ENCODE measurements around the gene PTAR1. TPM values are rescaled to one million over a fixed set of nuclear protein-coding genes. Genes with fewer than 3 reads are reported as not detected.
A peak's percentile ranks its signal among the peaks of the same experiment; 100 is the strongest.

Gene PTAR1
- total RNA-seq, 1 experiment from 2014 or later, result 43.5 TPM

DNA sequence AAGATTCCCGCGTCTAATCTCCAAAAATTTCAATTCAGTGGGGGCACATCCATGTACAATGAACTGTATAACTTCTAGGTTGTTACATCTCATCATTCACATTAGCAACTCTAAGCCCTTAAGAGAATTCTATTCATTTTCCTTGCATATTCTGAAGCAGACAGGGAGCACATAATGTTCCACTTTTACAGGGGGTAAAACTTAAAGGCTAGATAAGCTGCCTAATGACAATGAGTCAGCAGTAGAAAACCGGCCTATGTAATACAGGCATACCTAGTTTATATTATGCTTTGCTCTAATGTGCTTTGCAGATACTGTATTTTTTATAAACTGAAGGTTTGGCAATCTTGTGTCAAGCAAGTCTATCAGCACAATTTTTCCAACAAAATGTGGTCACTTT lies 40.4 kb downstream of the PTAR1 start:
- peak overlapping the region; percentile 31 for H3K27ac Mint-ChIP-seq (ENCODE audit: low read depth, unreplicated experiment)
- CTCF ChIA-PET, result no interaction called here
- TF ChIP-seq, protein P1, sequence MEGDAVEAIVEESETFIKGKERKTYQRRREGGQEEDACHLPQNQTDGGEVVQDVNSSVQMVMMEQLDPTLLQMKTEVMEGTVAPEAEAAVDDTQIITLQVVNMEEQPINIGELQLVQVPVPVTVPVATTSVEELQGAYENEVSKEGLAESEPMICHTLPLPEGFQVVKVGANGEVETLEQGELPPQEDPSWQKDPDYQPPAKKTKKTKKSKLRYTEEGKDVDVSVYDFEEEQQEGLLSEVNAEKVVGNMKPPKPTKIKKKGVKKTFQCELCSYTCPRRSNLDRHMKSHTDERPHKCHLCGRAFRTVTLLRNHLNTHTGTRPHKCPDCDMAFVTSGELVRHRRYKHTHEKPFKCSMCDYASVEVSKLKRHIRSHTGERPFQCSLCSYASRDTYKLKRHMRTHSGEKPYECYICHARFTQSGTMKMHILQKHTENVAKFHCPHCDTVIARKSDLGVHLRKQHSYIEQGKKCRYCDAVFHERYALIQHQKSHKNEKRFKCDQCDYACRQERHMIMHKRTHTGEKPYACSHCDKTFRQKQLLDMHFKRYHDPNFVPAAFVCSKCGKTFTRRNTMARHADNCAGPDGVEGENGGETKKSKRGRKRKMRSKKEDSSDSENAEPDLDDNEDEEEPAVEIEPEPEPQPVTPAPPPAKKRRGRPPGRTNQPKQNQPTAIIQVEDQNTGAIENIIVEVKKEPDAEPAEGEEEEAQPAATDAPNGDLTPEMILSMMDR (IDR thresholded peaks at IDR 0.05; ENCODE audit: unreplicated experiment), result no peak
- intact Hi-C loops (cut with micrococcal nuclease), result no loop called here
- no TSS peak for BruUV-seq (replicated peaks)
- no peak for DNase-seq (ENCODE audit: unreplicated experiment)
- H3K4me1 Mint-ChIP-seq (ENCODE audit: insufficient read depth, unreplicated experiment), result peaks cover 4% of the 10 kb centered on the region
- peaks cover 41% of the 10 kb centered on the region for H3K36me3 Mint-ChIP-seq (ENCODE audit: insufficient read depth, unreplicated experiment)
- H3K27me3 Mint-ChIP-seq (ENCODE audit: insufficient read depth, unreplicated experiment), result no peaks in the 10 kb centered on the region
- no peak overlapping the region for H3K4me3 Mint-ChIP-seq (ENCODE audit: unreplicated experiment)
- POLR2A ChIA-PET, result no interaction called here
- H3K9me3 Mint-ChIP-seq (ENCODE audit: unreplicated experiment), result no peaks in the 10 kb centered on the region

DNA sequence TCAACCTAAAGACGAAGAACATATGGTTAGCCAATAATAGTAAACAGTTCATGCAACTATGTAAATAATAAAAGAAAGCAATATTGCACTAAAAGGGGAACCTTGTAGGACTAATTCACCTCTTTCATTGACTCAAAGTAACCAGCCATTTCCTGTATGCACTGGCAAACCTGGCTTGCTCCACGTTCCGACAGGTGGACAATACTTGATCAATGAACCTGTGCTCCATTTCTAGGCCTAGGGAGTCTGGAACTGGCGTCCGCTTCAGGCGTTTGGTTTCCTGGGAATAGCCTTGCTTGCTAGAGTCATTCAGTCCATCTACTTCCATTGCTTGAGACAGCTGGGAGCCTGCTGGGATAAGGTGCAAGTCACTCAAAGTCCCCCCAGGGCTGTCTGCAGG lies 41.6 kb downstream of the PTAR1 start:
- Mint-ChIP-seq H3K4me1 (ENCODE audit: insufficient read depth, unreplicated experiment) (peaks cover 4% of the 10 kb centered on the region), H3K27ac (ENCODE audit: low read depth, unreplicated experiment) (no peak overlapping the region), H3K36me3 (ENCODE audit: insufficient read depth, unreplicated experiment) (peaks cover 37% of the 10 kb centered on the region), H3K4me3 (ENCODE audit: unreplicated experiment) (no peak overlapping the region), H3K9me3 (ENCODE audit: unreplicated experiment) (no peaks in the 10 kb centered on the region), H3K27me3 (ENCODE audit: insufficient read depth, unreplicated experiment) (no peaks in the 10 kb centered on the region)
- ChIA-PET CTCF (interaction anchor here (0.7 kb wide), 1 partner anchor 12 kb away, joined by 4 read pairs; no protein-coding TSS in a partner anchor), POLR2A (interaction anchor here (1.0 kb wide), 1 partner anchor 13 kb away, joined by 3 read pairs; no protein-coding TSS in a partner anchor)
- BruUV-seq (replicated peaks), result no TSS peak
- DNase-seq (ENCODE audit: unreplicated experiment), result no peak
- intact Hi-C loops (cut with micrococcal nuclease), result no loop called here
- TF ChIP-seq, protein P1 (IDR thresholded peaks at IDR 0.05; ENCODE audit: unreplicated experiment), result no peak

DNA sequence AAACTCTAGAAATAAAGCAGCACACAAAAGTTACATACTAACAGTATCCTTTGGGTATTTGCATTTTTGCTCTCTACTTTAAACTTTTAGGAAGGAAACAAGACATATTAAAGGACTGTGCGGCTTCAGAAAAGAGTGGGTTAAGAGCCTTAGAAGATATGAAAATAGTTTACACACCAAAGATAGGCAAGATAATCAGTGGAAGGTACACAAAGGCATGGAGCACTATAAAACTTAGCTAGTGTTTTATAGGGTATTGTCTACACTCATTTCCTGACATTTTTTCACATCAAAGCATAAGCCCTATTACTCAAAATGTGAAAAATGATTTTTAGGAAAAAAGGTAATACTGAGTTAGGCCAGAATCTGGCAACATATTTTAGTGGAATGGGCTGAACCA lies 44.0 kb downstream of the PTAR1 start:
- Mint-ChIP-seq H3K4me1 (ENCODE audit: insufficient read depth, unreplicated experiment) (peaks cover 4% of the 10 kb centered on the region), H3K4me3 (ENCODE audit: unreplicated experiment) (no peak overlapping the region), H3K27ac (ENCODE audit: low read depth, unreplicated experiment) (no peak overlapping the region), H3K27me3 (ENCODE audit: insufficient read depth, unreplicated experiment) (no peaks in the 10 kb centered on the region), H3K9me3 (ENCODE audit: unreplicated experiment) (no peaks in the 10 kb centered on the region), H3K36me3 (ENCODE audit: insufficient read depth, unreplicated experiment) (peaks cover 26% of the 10 kb centered on the region)
- TF ChIP-seq, protein P1 (IDR thresholded peaks at IDR 0.05; ENCODE audit: unreplicated experiment), result no peak
- POLR2A ChIA-PET, result no interaction called here
- BruUV-seq (replicated peaks), result no TSS peak
- intact Hi-C loops (cut with micrococcal nuclease), result no loop called here
- CTCF ChIA-PET, result interaction anchor here (0.5 to 1.4 kb wide), 5 partner anchors 39 to 397 kb away, joined by 3 to 5 read pairs (median 3); no protein-coding TSS in a partner anchor
- no peak for DNase-seq (ENCODE audit: unreplicated experiment)

DNA sequence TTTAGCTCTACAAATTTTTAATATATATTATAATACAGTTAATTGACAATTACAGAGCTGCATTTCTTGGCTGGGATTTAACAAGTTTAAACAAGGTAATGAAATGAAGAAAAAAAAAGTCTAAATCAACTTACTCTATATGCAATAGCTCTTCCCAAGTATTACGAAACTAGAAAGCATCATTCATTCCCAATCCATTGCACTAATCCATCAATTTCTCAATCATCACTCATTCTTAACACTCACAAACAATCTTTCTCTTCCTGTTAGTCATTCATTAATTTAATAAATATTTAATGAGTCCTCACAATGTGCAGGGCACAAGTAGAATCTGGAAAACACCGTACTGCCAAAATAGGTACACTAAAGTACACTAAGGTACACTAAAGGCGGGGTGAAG lies 44.7 kb downstream of the PTAR1 start:
- H3K36me3 Mint-ChIP-seq (ENCODE audit: insufficient read depth, unreplicated experiment), result peaks cover 20% of the 10 kb centered on the region
- H3K27me3 Mint-ChIP-seq (ENCODE audit: insufficient read depth, unreplicated experiment), result no peaks in the 10 kb centered on the region
- no TSS peak for BruUV-seq (replicated peaks)
- H3K4me3 Mint-ChIP-seq (ENCODE audit: unreplicated experiment), result no peak overlapping the region
- no peaks in the 10 kb centered on the region for H3K9me3 Mint-ChIP-seq (ENCODE audit: unreplicated experiment)
- peaks cover 3% of the 10 kb centered on the region for H3K4me1 Mint-ChIP-seq (ENCODE audit: insufficient read depth, unreplicated experiment)
- CTCF ChIA-PET, result interaction anchor here (1.1 to 1.4 kb wide), 3 partner anchors 42 to 213 kb away, joined by 3 to 5 read pairs (median 3); partner anchors contain the start of gene APBA1
- POLR2A ChIA-PET, result no interaction called here
- intact Hi-C loops (cut with micrococcal nuclease), result no loop called here
- TF ChIP-seq, protein P1 (IDR thresholded peaks at IDR 0.05; ENCODE audit: unreplicated experiment), result no peak
- no peak overlapping the region for H3K27ac Mint-ChIP-seq (ENCODE audit: low read depth, unreplicated experiment)
- no peak for DNase-seq (ENCODE audit: unreplicated experiment)

Measured in MCF 10A (cell line).